Activated naive CD4-positive, alpha-beta T cell treated with anti-CD3 and anti-CD28 coated beads, Interleukin-2, amount 10 ng/mL, durations not matched to agents 7 days and 5 days (primary cell): Measurements from ENCODE around the gene UNC5B.

Source experiments
- CTCF ChIA-PET: fragments of 350-600 bp; sonication (Branson Sonifier 250); formaldehyde crosslinking; loops from one replicate; lab custom pipeline; 2021; ENCODE audit warnings: antibody characterized with exemption; lab: Charles Lee
- DNase-seq: peaks from one replicate; pipeline ENCODE4 v3.0.0-alpha.2; 2020
- H3K27ac Mint-ChIP-seq: one replicate; pipeline ENCODE4 v1.8.0; 2021; ENCODE audit warnings: mild to moderate bottlenecking, moderate library complexity, mixed read lengths
- H3K27me3 Mint-ChIP-seq: one replicate; pipeline ENCODE4 v1.8.0; 2021; ENCODE audit warnings: mild to moderate bottlenecking, mixed read lengths
- H3K36me3 Mint-ChIP-seq: one replicate; pipeline ENCODE4 v1.8.0; 2021; ENCODE audit warnings: mixed read lengths
- H3K4me1 Mint-ChIP-seq: one replicate; pipeline ENCODE4 v1.8.0; 2021; ENCODE audit warnings: mixed read lengths
- H3K4me3 Mint-ChIP-seq: one replicate; pipeline ENCODE4 v1.8.0; 2021; ENCODE audit warnings: mild to moderate bottlenecking, moderate library complexity, mixed read lengths
- H3K9me3 Mint-ChIP-seq: one replicate; pipeline ENCODE4 v1.8.0; 2021; ENCODE audit warnings: mixed read lengths

Gene UNC5B

GRCh38 chr10:71235808-71236207, 23.4 kb downstream of the UNC5B start:
- no peaks in the 10 kb centered on the region for H3K36me3 Mint-ChIP-seq
- CTCF ChIA-PET = no interaction called here
- H3K27me3 Mint-ChIP-seq = peaks cover 13% of the 10 kb centered on the region
- H3K27ac Mint-ChIP-seq = no peak overlapping the region
- H3K4me1 Mint-ChIP-seq = no peaks in the 10 kb centered on the region
- no peaks in the 10 kb centered on the region for H3K9me3 Mint-ChIP-seq
- DNase-seq = no peak
- no peak overlapping the region for H3K4me3 Mint-ChIP-seq

- Mint-ChIP-seq H3K27ac (no peak overlapping the region), H3K36me3 (no peaks in the 10 kb centered on the region), H3K4me1 (no peaks in the 10 kb centered on the region), H3K9me3 (no peaks in the 10 kb centered on the region), H3K27me3 (peaks cover 13% of the 10 kb centered on the region), H3K4me3 (no peak overlapping the region)
- CTCF ChIA-PET = interaction anchor here (1.1 kb wide), 1 partner anchor 27 kb away, joined by 3 read pairs; no protein-coding TSS in a partner anchor
- no peak for DNase-seq
Observed at GRCh38 chr10:71236286-71236685, 23.9 kb downstream of the UNC5B start.

GRCh38 chr10:71236822-71237682, 24.7 kb downstream of the UNC5B start:
- no peak for DNase-seq
- Mint-ChIP-seq H3K4me1 (no peaks in the 10 kb centered on the region), H3K36me3 (no peaks in the 10 kb centered on the region), H3K9me3 (no peaks in the 10 kb centered on the region), H3K27ac (no peak overlapping the region), H3K27me3 (peaks cover 13% of the 10 kb centered on the region), H3K4me3 (no peak overlapping the region)
- CTCF ChIA-PET = interaction anchor here (1.1 kb wide), 1 partner anchor 28 kb away, joined by 3 read pairs; no protein-coding TSS in a partner anchor

- Mint-ChIP-seq H3K27me3 (peaks cover 13% of the 10 kb centered on the region), H3K4me1 (no peaks in the 10 kb centered on the region), H3K36me3 (no peaks in the 10 kb centered on the region), H3K4me3 (no peak overlapping the region), H3K27ac (no peak overlapping the region), H3K9me3 (no peaks in the 10 kb centered on the region)
- DNase-seq = no peak
- CTCF ChIA-PET = no interaction called here
Observed at GRCh38 chr10:71237843-71238623, 25.7 kb downstream of the UNC5B start.

DNA sequence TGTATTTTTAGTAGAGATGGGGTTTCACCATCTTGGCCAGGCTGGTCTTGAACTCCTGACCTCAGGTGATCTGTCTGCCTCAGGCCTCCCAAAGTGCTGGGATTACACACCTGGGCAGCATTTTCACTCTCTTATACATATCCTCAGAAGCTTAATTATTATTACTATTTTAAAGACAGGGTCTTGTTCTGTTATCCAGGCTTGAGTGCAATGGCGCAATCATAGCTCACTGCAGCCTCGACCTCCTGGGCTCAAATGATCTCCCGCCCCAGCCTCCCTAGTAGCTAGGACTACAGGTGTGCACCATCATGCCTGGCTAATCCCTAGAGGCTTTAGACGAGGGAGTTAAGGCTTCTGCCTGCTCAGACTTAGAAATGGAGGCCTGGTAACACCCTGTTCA, 26.3 kb downstream of the UNC5B start:
- Mint-ChIP-seq H3K27me3 (peaks cover 10% of the 10 kb centered on the region), H3K4me1 (no peaks in the 10 kb centered on the region), H3K9me3 (no peaks in the 10 kb centered on the region), H3K36me3 (no peaks in the 10 kb centered on the region), H3K27ac (no peak overlapping the region), H3K4me3 (no peak overlapping the region)
- CTCF ChIA-PET = interaction anchor here (0.8 kb wide), 1 partner anchor 16 kb away, joined by 3 read pairs; no protein-coding TSS in a partner anchor
- DNase-seq = no peak

- H3K4me3 Mint-ChIP-seq = no peak overlapping the region
- no peak for DNase-seq
- H3K27me3 Mint-ChIP-seq = peaks cover 12% of the 10 kb centered on the region
- H3K27ac Mint-ChIP-seq = no peak overlapping the region
- H3K4me1 Mint-ChIP-seq = no peaks in the 10 kb centered on the region
- CTCF ChIA-PET = interaction anchor here (0.8 kb wide), 1 partner anchor 15 kb away, joined by 3 read pairs; no protein-coding TSS in a partner anchor
- no peaks in the 10 kb centered on the region for H3K36me3 Mint-ChIP-seq
- H3K9me3 Mint-ChIP-seq = no peaks in the 10 kb centered on the region
Observed at GRCh38 chr10:71239131-71239915, 27.0 kb downstream of the UNC5B start.

DNA sequence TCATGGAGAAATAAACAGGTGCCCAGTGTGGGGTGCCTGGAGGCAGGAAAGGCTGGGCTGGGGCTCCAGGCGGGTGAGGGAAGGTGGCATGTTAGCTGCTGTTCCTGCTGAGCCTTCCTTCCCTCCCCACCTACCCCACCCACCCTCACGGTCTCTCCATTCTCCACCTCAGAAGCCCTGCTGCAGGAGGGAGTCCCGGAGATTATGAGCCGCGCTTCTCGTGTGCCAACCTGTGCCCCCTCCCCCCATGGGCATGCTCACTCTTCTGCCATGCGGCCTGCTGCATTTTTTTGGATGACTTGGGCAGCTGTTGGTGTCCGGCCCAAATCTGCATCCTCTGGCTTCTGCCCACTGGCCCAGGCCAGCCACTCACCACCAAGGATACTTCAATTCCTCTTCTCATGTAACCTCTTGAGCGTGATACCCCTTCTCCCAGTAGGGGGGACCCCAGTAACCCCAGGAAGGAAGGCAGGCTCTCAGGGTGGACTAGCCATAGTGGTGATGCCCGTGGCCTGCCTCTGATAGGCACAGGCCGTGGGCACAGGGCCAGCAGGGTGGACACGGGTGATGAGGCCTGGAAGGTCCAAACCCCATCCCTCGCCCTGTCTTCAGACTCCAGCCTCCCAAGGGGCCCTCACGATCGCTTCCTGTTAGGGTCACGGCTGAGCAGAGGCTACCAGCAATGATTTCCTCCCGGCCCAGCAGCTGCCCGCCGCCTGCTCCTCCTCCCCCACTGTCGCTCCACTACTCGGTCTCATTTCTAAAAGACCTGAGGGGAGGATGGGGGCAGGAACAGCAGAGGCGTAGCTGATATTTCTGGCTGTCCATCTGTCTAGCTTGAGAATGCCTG, 27.8 kb downstream of the UNC5B start:
- H3K27me3 Mint-ChIP-seq = peaks cover 14% of the 10 kb centered on the region
- H3K4me1 Mint-ChIP-seq = no peaks in the 10 kb centered on the region
- H3K4me3 Mint-ChIP-seq = no peak overlapping the region
- no peaks in the 10 kb centered on the region for H3K36me3 Mint-ChIP-seq
- CTCF ChIA-PET = no interaction called here
- H3K27ac Mint-ChIP-seq = no peak overlapping the region
- no peak for DNase-seq
- H3K9me3 Mint-ChIP-seq = no peaks in the 10 kb centered on the region

- no peak for DNase-seq
- no peaks in the 10 kb centered on the region for H3K4me1 Mint-ChIP-seq
- no peaks in the 10 kb centered on the region for H3K36me3 Mint-ChIP-seq
- CTCF ChIA-PET = no interaction called here
- no peak overlapping the region for H3K27ac Mint-ChIP-seq
- H3K4me3 Mint-ChIP-seq = no peak overlapping the region
- peaks cover 20% of the 10 kb centered on the region for H3K27me3 Mint-ChIP-seq
- no peaks in the 10 kb centered on the region for H3K9me3 Mint-ChIP-seq
Observed at GRCh38 chr10:71241114-71241829, 28.9 kb downstream of the UNC5B start.

DNA sequence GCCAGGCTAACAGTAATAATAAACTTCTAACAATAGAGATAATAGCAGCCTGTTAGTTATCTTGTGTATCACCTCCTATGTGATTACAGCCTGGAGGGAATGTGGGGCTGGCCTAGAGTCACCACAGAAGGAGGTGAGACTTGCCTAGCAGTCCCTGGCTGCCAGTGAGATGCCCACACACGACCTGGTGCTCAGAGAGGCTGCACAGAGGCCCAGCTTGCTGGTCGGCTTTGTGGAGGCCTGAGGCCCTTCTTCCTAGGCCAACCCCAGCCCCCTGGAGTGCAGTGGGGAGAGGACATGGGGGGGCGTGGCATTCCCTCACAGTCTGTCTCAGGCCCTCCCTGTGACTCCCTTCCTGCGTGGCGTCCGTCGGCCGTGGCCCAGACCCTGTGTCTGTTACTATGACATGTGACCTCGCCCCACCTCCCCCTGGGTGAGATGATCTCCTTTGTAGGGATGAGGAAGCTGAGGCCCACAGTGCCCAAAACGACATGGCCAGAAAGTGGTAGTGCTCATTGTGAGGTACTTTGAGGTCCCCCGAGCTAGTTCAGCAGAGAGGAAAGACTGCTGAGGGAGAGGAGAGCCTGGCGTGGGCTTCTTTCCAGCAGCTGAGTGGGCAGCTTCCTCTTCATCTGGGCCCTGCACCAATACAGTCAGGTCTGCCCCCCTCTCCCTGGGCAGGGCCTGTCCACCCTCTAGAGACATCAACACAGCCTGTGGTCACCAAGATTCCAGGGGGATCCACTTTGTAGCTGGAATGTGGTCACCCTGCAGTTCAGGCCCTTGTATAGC, 29.7 kb downstream of the UNC5B start:
- H3K36me3 Mint-ChIP-seq = no peaks in the 10 kb centered on the region
- H3K27me3 Mint-ChIP-seq = peaks cover 20% of the 10 kb centered on the region
- H3K4me3 Mint-ChIP-seq = no peak overlapping the region
- H3K4me1 Mint-ChIP-seq = no peaks in the 10 kb centered on the region
- DNase-seq = no peak
- CTCF ChIA-PET = no interaction called here
- H3K27ac Mint-ChIP-seq = no peak overlapping the region
- no peaks in the 10 kb centered on the region for H3K9me3 Mint-ChIP-seq

DNA sequence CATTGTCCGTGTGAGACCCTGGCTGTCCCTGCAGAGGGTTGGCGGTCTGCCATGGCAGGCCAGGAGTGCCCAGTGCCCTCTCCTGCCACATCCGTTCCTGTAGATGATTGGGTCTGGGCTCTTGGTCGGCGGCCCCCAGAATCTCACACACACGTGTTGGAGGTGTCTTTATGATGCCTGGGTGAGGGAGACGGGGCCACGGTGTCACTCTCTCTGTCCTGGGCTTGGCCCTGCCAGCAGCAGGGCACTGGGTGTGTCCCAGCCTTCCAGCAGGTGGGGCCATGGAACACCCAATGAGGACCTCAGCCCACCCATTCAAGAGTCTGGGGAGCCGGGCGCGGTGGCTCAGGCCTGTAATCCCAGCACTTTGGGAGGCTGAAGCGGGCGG, 30.2 kb downstream of the UNC5B start:
- H3K4me3 Mint-ChIP-seq = no peak overlapping the region
- H3K27me3 Mint-ChIP-seq = peaks cover 20% of the 10 kb centered on the region
- CTCF ChIA-PET = no interaction called here
- no peak overlapping the region for H3K27ac Mint-ChIP-seq
- H3K9me3 Mint-ChIP-seq = no peaks in the 10 kb centered on the region
- no peaks in the 10 kb centered on the region for H3K36me3 Mint-ChIP-seq
- no peaks in the 10 kb centered on the region for H3K4me1 Mint-ChIP-seq
- DNase-seq = no peak

GRCh38 chr10:71243756-71244395, 31.5 kb downstream of the UNC5B start:
- Mint-ChIP-seq H3K27me3 (peaks cover 20% of the 10 kb centered on the region), H3K9me3 (no peaks in the 10 kb centered on the region), H3K27ac (no peak overlapping the region), H3K4me3 (no peak overlapping the region), H3K36me3 (no peaks in the 10 kb centered on the region), H3K4me1 (no peaks in the 10 kb centered on the region)
- CTCF ChIA-PET = no interaction called here
- no peak for DNase-seq
